GM23338 (cell line): Measurements from ENCODE around the gene GPHN. TPM values are rescaled to one million over a fixed set of nuclear protein-coding genes. Genes with fewer than 3 reads are reported as not detected.

Source experiments
- ATAC-seq: fragments of 200-7000 bp; cut with Tn5 transposase; 3 replicates; pipeline ENCODE4 v1.9.1; 2020
- DNase-seq: peaks from one replicate; pipeline ENCODE4 v3.0.0-alpha.2; 2015; ENCODE audit warnings: low spot score
- H2AFZ ChIP-seq: fragments of 200-600 bp; sonication (generic); 2 replicates; pipeline ENCODE4 v1.8.0; 2016; ENCODE audit warnings: antibody characterized with exemption, mild to moderate bottlenecking, moderate library complexity
- H3F3A ChIP-seq: fragments of 200-600 bp; sonication (generic); replicated peaks from 2 replicates; pipeline ENCODE4 v1.8.0; 2017; ENCODE audit warnings: antibody characterized with exemption, mixed run types, low read depth
- H3K27ac ChIP-seq: fragments of 200-600 bp; sonication (generic); 2 replicates; pipeline ENCODE4 v1.6.1; 2016; ENCODE audit warnings: low read depth
- H3K27me3 ChIP-seq: fragments of 200-600 bp; sonication (generic); 2 replicates; pipeline ENCODE4 v1.8.0; 2016; ENCODE audit warnings: mild to moderate bottlenecking, mixed run types, moderate library complexity; ENCODE audit not compliant: insufficient read depth
- H3K36me3 ChIP-seq: fragments of 200-600 bp; sonication (generic); 2 replicates; pipeline ENCODE4 v1.8.0; 2016; ENCODE audit warnings: mild to moderate bottlenecking; ENCODE audit not compliant: insufficient read depth
- H3K4me1 ChIP-seq: fragments of 200-600 bp; sonication (generic); 2 replicates; pipeline ENCODE4 v1.8.0; 2016; ENCODE audit warnings: mild to moderate bottlenecking, moderate library complexity; ENCODE audit not compliant: insufficient read depth
- H3K4me2 ChIP-seq: fragments of 200-600 bp; sonication (generic); 2 replicates; pipeline ENCODE4 v1.7.1; 2017; ENCODE audit warnings: mixed run types
- H3K4me3 ChIP-seq: fragments of 200-600 bp; sonication (generic); 2 replicates; pipeline ENCODE4 v1.6.1; 2016; ENCODE audit warnings: mixed run types
- H3K79me2 ChIP-seq: fragments of 200-600 bp; sonication (generic); replicated peaks from 2 replicates; pipeline ENCODE4 v1.8.0; 2017; ENCODE audit warnings: mild to moderate bottlenecking; ENCODE audit not compliant: insufficient read depth
- H3K9me2 ChIP-seq: fragments of 200-600 bp; sonication (generic); 2 replicates; pipeline ENCODE4 v1.8.0; 2017; ENCODE audit not compliant: insufficient read depth
- H4K20me1 ChIP-seq: fragments of 200-600 bp; sonication (generic); replicated peaks from 2 replicates; pipeline ENCODE4 v1.8.0; 2017; ENCODE audit warnings: mild to moderate bottlenecking; ENCODE audit not compliant: insufficient read depth
- H3K27ac Mint-ChIP-seq: 2 replicates; pipeline ENCODE4 v1.8.0; 2020; ENCODE audit warnings: inconsistent platforms, mild to moderate bottlenecking, moderate library complexity, mixed read lengths
- H3K27me3 Mint-ChIP-seq: 3 replicates; pipeline ENCODE4 v1.8.0; 2022; ENCODE audit warnings: low read depth, mild to moderate bottlenecking, moderate library complexity, mixed read lengths, inconsistent platforms; ENCODE audit not compliant: insufficient read depth, poor library complexity
- H3K36me3 Mint-ChIP-seq: 3 replicates; pipeline ENCODE4 v1.8.0; 2021; ENCODE audit warnings: low read depth, mild to moderate bottlenecking, inconsistent platforms, moderate library complexity, mixed read lengths
- H3K4me1 Mint-ChIP-seq: 3 replicates; pipeline ENCODE4 v1.8.0; 2020; ENCODE audit warnings: mild to moderate bottlenecking, inconsistent platforms, mixed read lengths
- H3K4me3 Mint-ChIP-seq: 3 replicates; pipeline ENCODE4 v1.8.0; 2021; ENCODE audit warnings: moderate library complexity, mild to moderate bottlenecking, inconsistent platforms, mixed read lengths
- H3K9me3 Mint-ChIP-seq: 3 replicates; pipeline ENCODE4 v1.8.0; 2020; ENCODE audit warnings: moderate library complexity, mild to moderate bottlenecking, inconsistent platforms, mixed read lengths
- CREB1 ChIP-seq: fragments of 250-450 bp; sonication (Bioruptor Pico); IDR thresholded peaks from 2 replicates; pipeline ENCODE4 v1.5.0; 2020; ENCODE audit warnings: low read depth, mild to moderate bottlenecking, moderate library complexity
- JUNB ChIP-seq: IDR thresholded peaks from one replicate; pipeline ENCODE4 v1.6.1; 2016; ENCODE audit warnings: antibody characterized with exemption; ENCODE audit not compliant: unreplicated experiment
- POLR2AphosphoS5 ChIP-seq: IDR thresholded peaks from 2 replicates; pipeline ENCODE4 v1.6.1; 2016; ENCODE audit warnings: antibody characterized with exemption, low read depth
- REST ChIP-seq: IDR thresholded peaks from one replicate; pipeline ENCODE4 v1.6.1; 2018; ENCODE audit warnings: antibody characterized with exemption; ENCODE audit not compliant: unreplicated experiment
- STAT1 ChIP-seq: IDR thresholded peaks from one replicate; pipeline ENCODE4 v1.6.1; 2016; ENCODE audit warnings: antibody characterized with exemption; ENCODE audit not compliant: unreplicated experiment
- ZNF114 ChIP-seq: fragments of 250-450 bp; sonication (Bioruptor Pico); IDR thresholded peaks from 2 replicates; pipeline ENCODE4 v1.5.0; 2020; ENCODE audit warnings: mild to moderate bottlenecking, moderate library complexity
- ZNF331 ChIP-seq: fragments of 250-450 bp; sonication (Bioruptor Pico); IDR thresholded peaks from 2 replicates; pipeline ENCODE4 v1.5.0; 2020; ENCODE audit warnings: low read depth, mild to moderate bottlenecking, moderate library complexity
- ZNF462 ChIP-seq: fragments of 250-450 bp; sonication (Bioruptor Pico); IDR thresholded peaks from 2 replicates; pipeline ENCODE4 v1.5.0; 2020; ENCODE audit warnings: mild to moderate bottlenecking, moderate library complexity
- polyA plus RNA-seq: library from polyadenylated mRNA; unstranded; fragments of >200 nt; fragmentation: Nextera tagmentation; extraction: Ambion mirVana; gene quantifications from 2 replicates; pipeline ENCODE4 v1.2.1, GENCODE V29; 2016
- total RNA-seq: library from RNA; depleted of rRNA; stranded (reverse); fragments of >200 nt; shearing (Covaris generic); gene quantifications from 2 replicates; pipeline ENCODE4 v1.2.3, GENCODE V29; 2014
- TF ChIP-seq, protein P1 (sequence below), 2 experiments: fragments of 200-600 bp in 1 of 2; sonication (generic) in 1 of 2; conservative IDR thresholded peaks; 2 replicates each; pipeline versions ENCODE4 v1.5.1 to v1.6.1; 2016 to 2017; ENCODE audit warnings: antibody characterized with exemption in 2 of 2, low read depth in 2 of 2, mild to moderate bottlenecking in 2 of 2, moderate library complexity in 1 of 2
- TF ChIP-seq, protein P2 (sequence below): IDR thresholded peaks from 2 replicates; pipeline ENCODE4 v1.6.1; 2016; ENCODE audit warnings: antibody characterized with exemption

Gene GPHN
- total and polyA plus RNA-seq, 2 experiments from 2014 or later = 17.6 to 20.6 TPM

GRCh38 chr14:66802962-66803361 is 295.0 kb downstream of the GPHN start (continued):
- no peak for TF ChIP-seq REST
- no peak for TF ChIP-seq ZNF331 (CRISPR knock-in tag)
- TF ChIP-seq, protein P1, sequence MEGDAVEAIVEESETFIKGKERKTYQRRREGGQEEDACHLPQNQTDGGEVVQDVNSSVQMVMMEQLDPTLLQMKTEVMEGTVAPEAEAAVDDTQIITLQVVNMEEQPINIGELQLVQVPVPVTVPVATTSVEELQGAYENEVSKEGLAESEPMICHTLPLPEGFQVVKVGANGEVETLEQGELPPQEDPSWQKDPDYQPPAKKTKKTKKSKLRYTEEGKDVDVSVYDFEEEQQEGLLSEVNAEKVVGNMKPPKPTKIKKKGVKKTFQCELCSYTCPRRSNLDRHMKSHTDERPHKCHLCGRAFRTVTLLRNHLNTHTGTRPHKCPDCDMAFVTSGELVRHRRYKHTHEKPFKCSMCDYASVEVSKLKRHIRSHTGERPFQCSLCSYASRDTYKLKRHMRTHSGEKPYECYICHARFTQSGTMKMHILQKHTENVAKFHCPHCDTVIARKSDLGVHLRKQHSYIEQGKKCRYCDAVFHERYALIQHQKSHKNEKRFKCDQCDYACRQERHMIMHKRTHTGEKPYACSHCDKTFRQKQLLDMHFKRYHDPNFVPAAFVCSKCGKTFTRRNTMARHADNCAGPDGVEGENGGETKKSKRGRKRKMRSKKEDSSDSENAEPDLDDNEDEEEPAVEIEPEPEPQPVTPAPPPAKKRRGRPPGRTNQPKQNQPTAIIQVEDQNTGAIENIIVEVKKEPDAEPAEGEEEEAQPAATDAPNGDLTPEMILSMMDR (conservative IDR thresholded peaks at IDR 0.05; ENCODE audit: low read depth in 2 of 2) = no peak
- TF ChIP-seq CREB1 (CRISPR knock-in tag) = no peak
- no peak for TF ChIP-seq POLR2AphosphoS5

GRCh38 chr14:66804141-66804540 is 296.2 kb downstream of the GPHN start:
- peaks cover 4% of the 10 kb centered on the region; the same call in 2 of the 3 replicates for H3K4me1 Mint-ChIP-seq
- H3K79me2 ChIP-seq = no peaks in the 10 kb centered on the region
- ATAC-seq (no peak), DNase-seq (no peak)
- H3K36me3 ChIP-seq = no peaks in the 10 kb centered on the region
- peaks cover 2% of the 10 kb centered on the region for H3K27me3 Mint-ChIP-seq
- H3K4me2 ChIP-seq = no peak overlapping the region
- no peaks in the 10 kb centered on the region for H3F3A ChIP-seq
- H3K4me1 ChIP-seq = no peaks in the 10 kb centered on the region
- no peak overlapping the region for H2AFZ ChIP-seq
- H3K9me3 Mint-ChIP-seq = peaks cover 29% of the 10 kb centered on the region
- H3K36me3 Mint-ChIP-seq = peaks cover 24% of the 10 kb centered on the region
- 0 out of 2 replicates have a peak, but pooled peaks cover 6% of the 10 kb centered on the region for H3K9me2 ChIP-seq
- H3K27ac Mint-ChIP-seq = no peak overlapping the region
- no peak overlapping the region for H3K4me3 ChIP-seq
- H3K4me3 Mint-ChIP-seq = no peak overlapping the region
- no peaks in the 10 kb centered on the region for H4K20me1 ChIP-seq
- no peak overlapping the region for H3K27ac ChIP-seq
- H3K27me3 ChIP-seq = no peaks in the 10 kb centered on the region
- TF ChIP-seq, protein P1 (conservative IDR thresholded peaks at IDR 0.05; ENCODE audit: low read depth in 2 of 2) = no peak
- TF ChIP-seq, protein P2, sequence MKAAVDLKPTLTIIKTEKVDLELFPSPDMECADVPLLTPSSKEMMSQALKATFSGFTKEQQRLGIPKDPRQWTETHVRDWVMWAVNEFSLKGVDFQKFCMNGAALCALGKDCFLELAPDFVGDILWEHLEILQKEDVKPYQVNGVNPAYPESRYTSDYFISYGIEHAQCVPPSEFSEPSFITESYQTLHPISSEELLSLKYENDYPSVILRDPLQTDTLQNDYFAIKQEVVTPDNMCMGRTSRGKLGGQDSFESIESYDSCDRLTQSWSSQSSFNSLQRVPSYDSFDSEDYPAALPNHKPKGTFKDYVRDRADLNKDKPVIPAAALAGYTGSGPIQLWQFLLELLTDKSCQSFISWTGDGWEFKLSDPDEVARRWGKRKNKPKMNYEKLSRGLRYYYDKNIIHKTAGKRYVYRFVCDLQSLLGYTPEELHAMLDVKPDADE = no peak
- TF ChIP-seq ZNF462 (CRISPR knock-in tag) = no peak
- TF ChIP-seq STAT1 = no peak
- no peak for TF ChIP-seq JUNB
- no peak for TF ChIP-seq POLR2AphosphoS5
- no peak for TF ChIP-seq ZNF114 (CRISPR knock-in tag)
